B cell (primary cell): ENCODE data around the gene VOPP1. TPM values are rescaled to one million over a fixed set of nuclear protein-coding genes. Genes with fewer than 3 reads are reported as not detected.

ENCODE experiments used
- ATAC-seq: fragments of 200-7000 bp; cut with Tn5 transposase; one replicate; pipeline ENCODE4 v1.10.0; 2021; ENCODE audit warnings: low read depth, mild to moderate bottlenecking, moderate number of reproducible peaks, moderate library complexity
- CTCF ChIA-PET: fragments of 350-600 bp; sonication (Branson Sonifier 250); formaldehyde crosslinking; loops from one replicate; lab custom pipeline; 2021; ENCODE audit warnings: antibody characterized with exemption, inconsistent platforms; lab: Charles Lee
- POLR2A ChIA-PET: fragments of 350-600 bp; sonication (Branson Sonifier 250); formaldehyde crosslinking; loops from one replicate; lab custom pipeline; 2021; ENCODE audit warnings: antibody characterized with exemption; lab: Charles Lee
- DNase-seq: peaks from one replicate; pipeline ENCODE4 v3.0.0; 2013
- H2AFZ ChIP-seq: 2 replicates; pipeline ENCODE4 v1.6.1; 2012; ENCODE audit warnings: mild to moderate bottlenecking, low read depth, low read length; ENCODE audit not compliant: insufficient read depth, poor library complexity, severe bottlenecking
- H3K27ac ChIP-seq, 2 donors: 1 replicate in 1 of 2; 2 replicates in 1 of 2; pipeline ENCODE4 v1.5.1; 2012 to 2013; ENCODE audit warnings: low read length in 2 of 2, mild to moderate bottlenecking in 2 of 2, moderate library complexity in 1 of 2
- H3K27me3 ChIP-seq, 4 experiments: fragments of 200-600 bp in 1 of 4; sonication (generic) in 1 of 4; replicated peaks in 1 of 4; 1 replicate in 2 of 4; 2 replicates in 2 of 4; pipeline versions ENCODE4 v1.6.1 to v1.7.0; 2013 to 2016; ENCODE audit warnings: low read length in 3 of 4, mild to moderate bottlenecking in 2 of 4, mixed read lengths in 1 of 4, moderate library complexity in 1 of 4; ENCODE audit not compliant: insufficient read depth in 4 of 4, control insufficient read depth in 3 of 4; ENCODE audit errors: control extremely low read depth in 1 of 4
- H3K36me3 ChIP-seq, 2 experiments: replicated peaks in 1 of 2; 1 replicate in 1 of 2; 2 replicates in 1 of 2; pipeline versions ENCODE4 v1.6.1 to v1.7.1; 2013; ENCODE audit warnings: low read length in 1 of 2; ENCODE audit not compliant: insufficient read depth in 2 of 2, control insufficient read depth in 1 of 2; ENCODE audit errors: control extremely low read depth in 1 of 2, extremely low read depth in 1 of 2
- H3K4me1 ChIP-seq, 2 donors: fragments of 200-600 bp in 1 of 2; sonication (generic) in 1 of 2; 1 replicate in 1 of 2; 2 replicates in 1 of 2; pipeline versions ENCODE4 v1.5.1 to v1.6.1; 2013 to 2017; ENCODE audit warnings: low read length in 2 of 2; ENCODE audit not compliant: control insufficient read depth in 2 of 2, insufficient read depth in 2 of 2
- H3K4me2 ChIP-seq: replicated peaks from 2 replicates; pipeline ENCODE3; 2012; ENCODE audit warnings: mild to moderate bottlenecking, low read depth, low read length; ENCODE audit not compliant: poor library complexity, severe bottlenecking
- H3K4me3 ChIP-seq, 5 experiments: fragments of 200-600 bp in 1 of 5; sonication (generic) in 1 of 5; 1 replicate in 3 of 5; 2 replicates in 2 of 5; pipeline versions ENCODE4 v1.5.1 to v1.7.0; 2011 to 2016; ENCODE audit warnings: low read length in 4 of 5, mild to moderate bottlenecking in 4 of 5, low read depth in 2 of 5, control low read depth in 1 of 5, moderate library complexity in 1 of 5; ENCODE audit not compliant: insufficient read depth in 1 of 5; ENCODE audit errors: control extremely low read depth in 1 of 5, extremely low read depth in 1 of 5
- H3K79me2 ChIP-seq: fragments of 200-600 bp; sonication (generic); one replicate; pipeline ENCODE4 v1.6.0; 2016; ENCODE audit warnings: low read length; ENCODE audit not compliant: control insufficient read depth, insufficient read depth
- H3K9ac ChIP-seq: fragments of 200-600 bp; sonication (generic); 2 replicates; pipeline ENCODE4 v1.6.1; 2017; ENCODE audit warnings: mild to moderate bottlenecking, low read length, moderate library complexity
- H3K9me3 ChIP-seq, 3 donors: one replicate each; pipeline versions ENCODE4 v1.6.1 to v1.7.1; 2013; ENCODE audit warnings: low read length in 2 of 3; ENCODE audit not compliant: control insufficient read depth in 2 of 3, insufficient read depth in 1 of 3; ENCODE audit errors: control extremely low read depth in 1 of 3
- H4K20me1 ChIP-seq: 2 replicates; pipeline ENCODE4 v1.6.0; 2012; ENCODE audit warnings: mild to moderate bottlenecking, low read length; ENCODE audit not compliant: insufficient read depth, control insufficient read depth, poor library complexity, severe bottlenecking
- H3K27ac Mint-ChIP-seq: one replicate; pipeline ENCODE4 v1.8.0; 2021; ENCODE audit warnings: mixed read lengths
- H3K27me3 Mint-ChIP-seq: one replicate; pipeline ENCODE4 v1.8.0; 2021; ENCODE audit warnings: mixed read lengths
- H3K4me1 Mint-ChIP-seq: one replicate; pipeline ENCODE4 v1.8.0; 2021; ENCODE audit warnings: mixed read lengths
- H3K4me3 Mint-ChIP-seq: one replicate; pipeline ENCODE4 v1.8.0; 2021; ENCODE audit warnings: mixed read lengths
- H3K9me3 Mint-ChIP-seq: one replicate; pipeline ENCODE4 v1.8.0; 2022; ENCODE audit warnings: mixed read lengths; ENCODE audit not compliant: insufficient read depth
- CTCF ChIP-seq: fragments of 200-600 bp; IDR thresholded peaks from one replicate; pipeline ENCODE4 v1.8.0; 2022; ENCODE audit warnings: antibody characterized with exemption, mild to moderate bottlenecking
- EZH2 ChIP-seq: IDR thresholded peaks from 2 replicates; pipeline ENCODE4 v1.6.1; 2012; ENCODE audit warnings: borderline replicate concordance, low read depth, mild to moderate bottlenecking, moderate library complexity, low read length; ENCODE audit not compliant: insufficient read depth, poor library complexity, severe bottlenecking
- WGBS: methylation state at CpG from one replicate; pipeline ENCODE4 v1.1.5; 2013; ENCODE audit warnings: missing lambda C conversion rate; ENCODE audit not compliant: insufficient coverage; 5-methylcytosine and 5-hydroxymethylcytosine counted together
- intact Hi-C: fragments of 100-400 bp; cut with micrococcal nuclease; formaldehyde crosslinking; loops from one replicate; pipeline ENCODE4 v1.10.0; 2022
- polyA plus RNA-seq: library from polyadenylated mRNA; depleted of rRNA; stranded (reverse); fragments of >200 nt; gene quantifications from 2 replicates; pipeline ENCODE4 v1.2.3, GENCODE V29; 2012
- total RNA-seq, 2 donors: library from RNA; stranded (reverse); fragments of 120-200 nt in 1 of 2; gene quantifications; 1 replicate in 1 of 2; 2 replicates in 1 of 2; pipeline versions ENCODE4 v1.2.3 to v1.2.4, GENCODE V29; 2013 to 2022

The VOPP1 gene
- total and polyA plus RNA-seq, 2 donors (not counting 1 experiment from before 2014, with no cell fraction given), result 53.2 to 256 TPM

GRCh38 chr7:55534916-55535590 lies 37.2 kb downstream of the VOPP1 start:
- H3K4me3 Mint-ChIP-seq, result peak overlapping the region; percentile 83
- 58% methylated on average over 5 of the region's 6 CpGs for WGBS
- Histone ChIP-seq H2AFZ (no peak overlapping the region), H3K27me3 (no peaks in the 10 kb centered on the region), H3K4me1 (peaks cover 80 to 95% of the 10 kb centered on the region in 2 donors), H3K36me3 (peaks cover 0 to 3% of the 10 kb centered on the region in 2 experiments), H3K27ac (peak overlapping the region; percentile 100), H3K9ac (peak overlapping the region; percentile 48), H4K20me1 (peaks cover 10% of the 10 kb centered on the region), H3K4me2 (peak overlapping the region; percentile 77), H3K9me3 (no peaks in the 10 kb centered on the region), H3K4me3 (peak overlapping the region in 4 of 5 experiments; percentile 3 to 32 (median 23)), H3K79me2 (peaks cover 78% of the 10 kb centered on the region)
- H3K4me1 Mint-ChIP-seq, result peaks cover 93% of the 10 kb centered on the region
- TF ChIP-seq CTCF, result no peak
- no peak for TF ChIP-seq EZH2
- ATAC-seq (peak; percentile 1), DNase-seq (no peak)
- intact Hi-C loops, result loop anchor here (1.0 to 5.0 kb wide), 4 partner anchors 22 to 463 kb away; partner anchors contain the start of gene LANCL2
- H3K27ac Mint-ChIP-seq, result peak overlapping the region; percentile 99
- POLR2A ChIA-PET, result interaction anchor here (1.1 to 9.8 kb wide), 8 partner anchors 8 to 50 kb away, joined by 4 to 157 read pairs (median 10); partner anchors contain the start of gene VOPP1
- CTCF ChIA-PET, result interaction anchor here (0.6 to 5.1 kb wide), 20 partner anchors 10 to 169 kb away, joined by 3 to 73 read pairs (median 4); partner anchors contain the start of gene VOPP1
- no peaks in the 10 kb centered on the region for H3K27me3 Mint-ChIP-seq
- H3K9me3 Mint-ChIP-seq, result no peaks in the 10 kb centered on the region
